ENCODE measurements around the gene JAML. TPM values are rescaled to one million over a fixed set of nuclear protein-coding genes. Genes with fewer than 3 reads are reported as not detected.
A peak's percentile ranks its signal among the peaks of the same experiment; 100 is the strongest.

The JAML gene
- total RNA-seq, result 10 to 100 TPM; 67.5 to 71.4 TPM

GRCh38 chr11:118224511-118225188 lies at the start of gene JAML:
TSS of gene JAML (minus strand) at chr11:118225011. CDS start at chr11:118214866, 10,145 bp downstream.
- intact Hi-C loops (cut with micrococcal nuclease), result loop anchor here (1.0 to 10.0 kb wide), 7 partner anchors 7 to 1130 kb away; partner anchors contain the start of genes C2CD2L, CD3D, DPAGT1 and PCSK7
- peak within 1 kb of the TSS; percentile 100 for H3K27ac Mint-ChIP-seq
- CTCF ChIA-PET, result interaction anchor here (0.6 to 2.4 kb wide), 19 partner anchors 9 to 121 kb away, joined by 3 to 15 read pairs (median 4); partner anchors contain the start of gene CD3D
- H3K4me3 Mint-ChIP-seq, result peak within 1 kb of the TSS; percentile 82
- peaks cover 46% of the 10 kb centered on the region for H3K4me1 Mint-ChIP-seq (ENCODE audit: low read depth)
- peaks cover 7% of the 10 kb centered on the region for H3K9me3 Mint-ChIP-seq
- DNase-seq, result peak; percentile 88
- no peaks in the 10 kb centered on the region for H3K27me3 Mint-ChIP-seq (ENCODE audit: low read depth)
- H3K36me3 Mint-ChIP-seq (ENCODE audit: low read depth), result peaks cover 61% of the 10 kb centered on the region

GRCh38 chr11:118274186-118274585 lies 49.4 kb upstream of the JAML start:
- peaks cover 36% of the 10 kb centered on the region for H3K4me1 Mint-ChIP-seq (ENCODE audit: low read depth)
- no peak overlapping the region for H3K27ac Mint-ChIP-seq
- H3K9me3 Mint-ChIP-seq, result no peaks in the 10 kb centered on the region
- no peaks in the 10 kb centered on the region for H3K27me3 Mint-ChIP-seq (ENCODE audit: low read depth)
- H3K36me3 Mint-ChIP-seq (ENCODE audit: low read depth), result no peaks in the 10 kb centered on the region
- DNase-seq, result no peak
- CTCF ChIA-PET, result interaction anchor here (0.7 to 1.4 kb wide), 2 partner anchors 9 to 76 kb away, joined by 3 to 4 read pairs; no protein-coding TSS in a partner anchor
- no peak overlapping the region for H3K4me3 Mint-ChIP-seq
- intact Hi-C loops (cut with micrococcal nuclease), result no loop called here

GRCh38 chr11:118272001-118272400 lies 47.2 kb upstream of the JAML start:
- Mint-ChIP-seq H3K27ac (no peak overlapping the region), H3K4me1 (ENCODE audit: low read depth) (peaks cover 30% of the 10 kb centered on the region), H3K36me3 (ENCODE audit: low read depth) (no peaks in the 10 kb centered on the region), H3K27me3 (ENCODE audit: low read depth) (no peaks in the 10 kb centered on the region), H3K4me3 (no peak overlapping the region), H3K9me3 (no peaks in the 10 kb centered on the region)
- intact Hi-C loops (cut with micrococcal nuclease), result no loop called here
- CTCF ChIA-PET, result interaction anchor here (1.0 kb wide), 1 partner anchor 60 kb away, joined by 3 read pairs; no protein-coding TSS in a partner anchor
- DNase-seq, result no peak

- H3K27ac Mint-ChIP-seq, result no peak overlapping the region
- no peaks in the 10 kb centered on the region for H3K27me3 Mint-ChIP-seq (ENCODE audit: low read depth)
- CTCF ChIA-PET, result interaction anchor here (0.6 to 1.0 kb wide), 2 partner anchors 86 to 94 kb away, joined by 3 read pairs; no protein-coding TSS in a partner anchor
- H3K36me3 Mint-ChIP-seq (ENCODE audit: low read depth), result peaks cover 5% of the 10 kb centered on the region
- no peak for DNase-seq
- intact Hi-C loops (cut with micrococcal nuclease), result no loop called here
- no peaks in the 10 kb centered on the region for H3K9me3 Mint-ChIP-seq
- H3K4me3 Mint-ChIP-seq, result no peak overlapping the region
- peaks cover 24% of the 10 kb centered on the region for H3K4me1 Mint-ChIP-seq (ENCODE audit: low read depth)
Measured at GRCh38 chr11:118267486-118267885, 42.7 kb upstream of the JAML start.

DNA sequence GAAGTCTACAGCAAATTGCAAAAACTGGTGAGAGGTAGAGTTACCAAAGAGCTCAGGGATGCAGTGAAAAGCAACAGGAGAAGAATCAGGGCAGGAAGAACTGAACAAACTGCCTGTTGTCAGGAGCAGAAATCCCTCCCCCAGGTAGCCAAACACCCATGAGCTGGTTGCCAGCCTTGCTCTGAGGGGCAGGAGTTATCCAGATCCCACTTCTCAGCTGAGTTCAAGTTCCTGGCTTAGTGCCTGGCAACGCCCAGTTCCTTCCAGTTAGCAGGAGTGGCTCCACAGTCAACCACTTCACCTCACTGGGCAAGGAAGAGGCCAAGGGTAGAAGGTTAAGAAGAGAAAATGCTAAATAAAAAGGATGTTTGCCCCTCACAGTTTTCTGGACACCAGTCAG lies 41.1 kb upstream of the JAML start:
- Mint-ChIP-seq H3K36me3 (ENCODE audit: low read depth) (peaks cover 17% of the 10 kb centered on the region), H3K27me3 (ENCODE audit: low read depth) (no peaks in the 10 kb centered on the region), H3K4me3 (no peak overlapping the region), H3K9me3 (no peaks in the 10 kb centered on the region), H3K4me1 (ENCODE audit: low read depth) (peaks cover 36% of the 10 kb centered on the region), H3K27ac (no peak overlapping the region)
- no peak for DNase-seq
- CTCF ChIA-PET, result interaction anchor here (0.6 to 2.1 kb wide), 5 partner anchors 9 to 179 kb away, joined by 3 to 7 read pairs (median 5); no protein-coding TSS in a partner anchor
- intact Hi-C loops (cut with micrococcal nuclease), result no loop called here

DNA sequence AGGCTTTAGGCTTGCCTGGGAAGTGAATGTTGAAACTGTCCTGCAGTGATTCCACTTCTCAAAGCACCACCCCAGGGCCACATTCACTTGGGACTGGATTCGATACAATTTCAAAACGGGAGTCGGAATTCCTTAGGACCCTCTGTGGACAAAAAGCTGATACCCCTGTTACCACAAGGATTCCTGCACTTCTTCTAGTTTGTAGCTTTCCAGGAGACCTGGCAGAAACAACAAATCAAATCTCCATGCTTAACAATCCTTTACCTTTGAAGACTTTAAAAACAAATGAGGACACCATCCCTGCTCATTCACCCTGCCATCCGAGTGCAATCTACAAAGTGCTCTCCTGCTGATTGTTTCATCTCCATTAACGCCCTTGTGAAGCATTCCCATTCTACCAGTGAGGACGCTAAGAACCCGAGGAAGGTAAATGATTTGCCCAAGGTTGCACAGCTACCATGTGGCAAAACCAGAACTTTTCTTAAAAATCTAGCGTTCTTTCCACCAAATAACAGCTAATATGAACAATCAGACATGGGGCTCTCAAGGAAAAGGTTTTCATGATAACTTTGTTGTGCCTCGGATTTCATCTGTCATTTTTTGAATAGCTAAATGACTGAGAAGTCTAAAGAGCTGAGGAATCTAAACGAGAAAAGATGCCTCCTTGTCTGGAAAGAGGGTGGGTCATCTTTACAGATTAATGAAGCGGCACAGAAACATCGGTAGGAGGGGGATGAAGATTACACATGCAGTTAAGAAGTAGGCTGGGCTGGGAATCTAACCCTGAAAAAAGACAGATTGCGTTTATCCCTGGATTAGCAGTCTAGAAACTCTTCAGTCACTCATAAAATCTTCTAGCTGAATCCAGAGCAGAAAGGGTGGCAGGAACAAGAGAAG lies 40.0 kb upstream of the JAML start:
- DNase-seq, result no peak
- Mint-ChIP-seq H3K4me3 (peak overlapping the region; percentile 86), H3K9me3 (no peaks in the 10 kb centered on the region), H3K36me3 (ENCODE audit: low read depth) (peaks cover 21% of the 10 kb centered on the region), H3K4me1 (ENCODE audit: low read depth) (peaks cover 39% of the 10 kb centered on the region), H3K27ac (no peak overlapping the region), H3K27me3 (ENCODE audit: low read depth) (no peaks in the 10 kb centered on the region)
- intact Hi-C loops (cut with micrococcal nuclease), result loop anchor here (1.0 kb wide), 2 partner anchors 24 to 33 kb away; no protein-coding TSS in a partner anchor
- CTCF ChIA-PET, result interaction anchor here (0.7 to 5.9 kb wide), 13 partner anchors 9 to 120 kb away, joined by 3 to 36 read pairs (median 5); no protein-coding TSS in a partner anchor

GRCh38 chr11:118263695-118264568 lies 39.1 kb upstream of the JAML start, which contains the start of gene MPZL2:
TSS of gene MPZL2 (minus strand) at chr11:118264297. CDS start at chr11:118264153, 144 bp downstream.
- Mint-ChIP-seq H3K27me3 (ENCODE audit: low read depth) (no peaks in the 10 kb centered on the region), H3K36me3 (ENCODE audit: low read depth) (peaks cover 29% of the 10 kb centered on the region), H3K9me3 (no peaks in the 10 kb centered on the region), H3K27ac (peak within 1 kb of the TSS; percentile 68), H3K4me3 (peak within 1 kb of the TSS; percentile 86), H3K4me1 (ENCODE audit: low read depth) (peaks cover 39% of the 10 kb centered on the region)
- CTCF ChIA-PET, result interaction anchor here (0.6 to 5.9 kb wide), 14 partner anchors 9 to 810 kb away, joined by 3 to 36 read pairs (median 4); no protein-coding TSS in a partner anchor
- peak; percentile 73 for DNase-seq
- intact Hi-C loops (cut with micrococcal nuclease), result loop anchor here (1.0 kb wide), 4 partner anchors 11 to 32 kb away; partner anchors contain the start of gene MPZL3

DNA sequence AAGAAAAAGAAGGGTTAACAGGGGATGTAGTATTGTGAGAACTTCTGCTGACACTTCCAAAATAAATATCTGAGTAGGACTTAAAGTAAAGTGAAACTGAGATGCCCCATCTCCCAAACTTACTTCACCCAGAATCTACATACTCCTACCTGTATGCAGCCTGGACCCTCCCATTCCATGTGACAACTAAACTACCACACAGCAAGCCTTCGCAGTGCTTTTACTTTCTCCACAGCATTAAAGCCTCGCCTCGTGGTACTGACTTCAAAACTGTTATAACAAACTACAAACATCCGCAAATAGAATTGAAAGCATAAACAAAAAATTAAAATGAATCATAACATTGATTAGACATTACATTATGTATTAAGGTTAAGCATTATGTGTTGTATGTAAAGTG lies 38.3 kb upstream of the JAML start:
- intact Hi-C loops (cut with micrococcal nuclease), result loop anchor here (1.0 kb wide), 2 partner anchors 11 to 12 kb away; partner anchors contain the start of gene MPZL3
- H3K27ac Mint-ChIP-seq, result peak overlapping the region; percentile 68
- no peaks in the 10 kb centered on the region for H3K9me3 Mint-ChIP-seq
- H3K4me3 Mint-ChIP-seq, result peak overlapping the region; percentile 86
- DNase-seq, result no peak
- CTCF ChIA-PET, result interaction anchor here (0.6 to 5.9 kb wide), 4 partner anchors 64 to 811 kb away, joined by 4 to 36 read pairs (median 4); no protein-coding TSS in a partner anchor
- peaks cover 39% of the 10 kb centered on the region for H3K4me1 Mint-ChIP-seq (ENCODE audit: low read depth)
- H3K36me3 Mint-ChIP-seq (ENCODE audit: low read depth), result peaks cover 37% of the 10 kb centered on the region
- no peaks in the 10 kb centered on the region for H3K27me3 Mint-ChIP-seq (ENCODE audit: low read depth)

DNA sequence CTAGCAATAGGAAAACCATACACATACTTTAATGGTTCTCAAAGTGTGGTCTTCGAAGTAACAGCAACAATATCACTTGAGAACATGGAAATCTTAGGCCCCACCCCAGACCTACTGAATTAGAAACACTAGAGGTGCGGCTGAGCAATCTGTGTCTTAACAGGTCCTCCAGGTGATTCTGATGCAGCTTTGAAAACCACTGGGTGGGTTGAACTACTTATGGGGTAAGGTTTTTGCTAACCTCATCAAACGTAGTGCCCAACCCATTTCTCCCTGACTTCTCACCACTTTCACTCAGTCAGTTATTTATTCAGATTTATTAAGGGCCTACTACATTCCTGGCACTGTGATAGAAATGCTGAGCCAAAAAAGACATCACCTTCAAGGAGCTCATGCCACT lies 35.5 kb upstream of the JAML start:
- peaks cover 48% of the 10 kb centered on the region for H3K36me3 Mint-ChIP-seq (ENCODE audit: low read depth)
- intact Hi-C loops (cut with micrococcal nuclease), result no loop called here
- peaks cover 39% of the 10 kb centered on the region for H3K4me1 Mint-ChIP-seq (ENCODE audit: low read depth)
- no peaks in the 10 kb centered on the region for H3K9me3 Mint-ChIP-seq
- no peak overlapping the region for H3K27ac Mint-ChIP-seq
- CTCF ChIA-PET, result interaction anchor here (0.8 to 5.9 kb wide), 9 partner anchors 13 to 108 kb away, joined by 3 to 36 read pairs (median 4); no protein-coding TSS in a partner anchor
- no peaks in the 10 kb centered on the region for H3K27me3 Mint-ChIP-seq (ENCODE audit: low read depth)
- DNase-seq, result no peak
- H3K4me3 Mint-ChIP-seq, result no peak overlapping the region

DNA sequence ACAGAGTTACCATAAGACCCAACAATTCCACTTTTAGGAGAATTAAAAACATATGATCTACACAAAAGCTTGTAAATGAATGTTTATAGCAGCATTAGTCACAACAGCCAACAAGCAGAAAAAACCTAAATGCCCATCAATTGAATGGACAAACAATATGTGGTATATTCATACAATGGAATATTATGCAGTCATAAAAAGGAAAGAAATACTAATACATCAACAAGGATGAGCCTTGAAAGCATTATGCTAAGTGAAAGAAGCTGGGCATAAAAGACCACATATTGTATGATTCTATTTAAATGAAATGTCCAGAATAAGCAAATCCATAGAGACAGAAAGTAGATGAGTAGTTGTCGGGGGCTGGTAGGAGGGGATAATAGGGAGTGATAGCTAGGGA lies 34.3 kb upstream of the JAML start:
- intact Hi-C loops (cut with micrococcal nuclease), result loop anchor here (10.0 kb wide), 1 partner anchor 96 kb away; the partner anchor contains the start of gene UBE4A
- H3K9me3 Mint-ChIP-seq, result no peaks in the 10 kb centered on the region
- H3K4me1 Mint-ChIP-seq (ENCODE audit: low read depth), result peaks cover 34% of the 10 kb centered on the region
- no peaks in the 10 kb centered on the region for H3K27me3 Mint-ChIP-seq (ENCODE audit: low read depth)
- peaks cover 54% of the 10 kb centered on the region for H3K36me3 Mint-ChIP-seq (ENCODE audit: low read depth)
- no peak overlapping the region for H3K27ac Mint-ChIP-seq
- no peak for DNase-seq
- H3K4me3 Mint-ChIP-seq, result no peak overlapping the region
- CTCF ChIA-PET, result interaction anchor here (0.7 to 5.9 kb wide), 7 partner anchors 18 to 109 kb away, joined by 3 to 36 read pairs (median 5); no protein-coding TSS in a partner anchor

DNA sequence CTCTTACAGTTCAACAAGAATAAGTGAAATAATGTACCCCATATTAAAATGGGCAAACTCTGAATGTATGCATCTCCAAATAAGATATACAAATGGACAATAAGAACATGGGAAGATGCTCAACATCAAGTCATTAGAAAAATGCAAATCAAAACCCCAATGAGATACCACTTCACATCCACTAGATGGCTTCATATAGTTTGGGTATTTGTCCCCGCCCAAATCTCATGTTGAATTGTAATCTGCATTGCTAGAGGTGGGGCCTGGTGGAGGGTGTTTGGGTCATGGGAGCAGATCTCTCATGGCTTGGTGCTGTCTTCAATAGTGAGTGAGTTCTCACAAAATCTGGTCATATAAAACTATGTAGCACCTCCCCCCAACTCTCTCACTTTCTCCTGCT lies 33.6 kb upstream of the JAML start:
- Mint-ChIP-seq H3K27me3 (ENCODE audit: low read depth) (no peaks in the 10 kb centered on the region), H3K9me3 (no peaks in the 10 kb centered on the region), H3K27ac (no peak overlapping the region), H3K4me3 (no peak overlapping the region), H3K36me3 (ENCODE audit: low read depth) (peaks cover 54% of the 10 kb centered on the region), H3K4me1 (ENCODE audit: low read depth) (peaks cover 29% of the 10 kb centered on the region)
- CTCF ChIA-PET, result interaction anchor here (1.0 to 1.9 kb wide), 4 partner anchors 23 to 110 kb away, joined by 3 to 6 read pairs (median 5); no protein-coding TSS in a partner anchor
- intact Hi-C loops (cut with micrococcal nuclease), result loop anchor here (1.0 to 10.0 kb wide), 2 partner anchors 33 to 96 kb away; partner anchors contain the start of gene UBE4A
- DNase-seq, result no peak

All from activated naive CD4-positive, alpha-beta T cell treated with anti-CD3 and anti-CD28 coated beads for 36 hours (primary cell).